Measurements from ENCODE around the gene JPH2.

The JPH2 gene

DNA sequence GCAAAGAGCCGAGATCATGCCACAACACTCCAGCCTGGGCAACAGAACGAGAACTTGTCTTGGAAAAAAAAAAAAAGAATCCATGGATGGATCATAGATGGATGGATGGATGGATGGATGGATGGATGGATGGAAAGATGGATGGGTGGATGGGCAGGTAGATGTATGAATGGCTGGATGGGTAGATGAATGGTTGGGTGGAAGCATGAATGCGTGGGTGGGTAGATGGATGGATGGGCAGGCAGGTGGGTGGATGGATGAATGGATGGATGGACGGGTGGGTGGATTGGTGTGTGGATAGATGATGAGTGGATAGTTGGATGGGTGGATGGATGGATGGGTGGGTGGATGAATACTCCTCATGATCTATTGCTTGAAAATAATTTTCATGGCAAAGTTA, 1.4 kb downstream of the JPH2 start:
- Histone ChIP-seq H3K4me2 (ENCODE audit: insufficient read depth, low read length) (no peak overlapping the region), H3K4me3 (ENCODE audit: low read depth in 1 of 2, low read length in 2 of 2) (no peak overlapping the region)

DNA sequence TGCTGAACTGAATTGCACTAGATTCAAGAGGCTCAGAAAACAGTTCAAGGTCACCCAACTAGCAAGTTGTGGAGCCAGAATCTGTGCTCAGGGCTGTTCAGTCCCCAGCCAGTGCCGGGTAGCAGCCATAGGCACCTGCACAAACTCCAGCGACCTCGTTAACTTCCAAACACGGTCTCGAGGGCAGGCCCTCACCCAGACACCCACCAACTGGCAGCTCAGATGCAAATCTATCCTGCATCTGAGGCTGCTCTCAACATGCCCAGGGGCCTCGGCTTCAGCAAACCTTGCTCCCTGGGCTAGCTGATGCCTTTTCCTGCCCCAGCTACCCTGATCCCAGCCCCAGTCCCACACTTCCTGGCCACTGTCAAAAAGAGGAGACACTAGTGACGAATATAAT, 3.7 kb downstream of the JPH2 start:
- peaks cover 6% of the 10 kb centered on the region; the same call in 1 of the 2 replicates for H4K20me1 ChIP-seq (ENCODE audit: insufficient read depth, low read length)
- no peak overlapping the region for H3K4me3 ChIP-seq (ENCODE audit: low read depth in 1 of 2, low read length in 2 of 2)
- TF ChIP-seq EZH2 (IDR thresholded peaks at IDR 0.05; ENCODE audit: borderline replicate concordance, low read depth, low read length, severe bottlenecking): no peak
- TF ChIP-seq, protein P1, sequence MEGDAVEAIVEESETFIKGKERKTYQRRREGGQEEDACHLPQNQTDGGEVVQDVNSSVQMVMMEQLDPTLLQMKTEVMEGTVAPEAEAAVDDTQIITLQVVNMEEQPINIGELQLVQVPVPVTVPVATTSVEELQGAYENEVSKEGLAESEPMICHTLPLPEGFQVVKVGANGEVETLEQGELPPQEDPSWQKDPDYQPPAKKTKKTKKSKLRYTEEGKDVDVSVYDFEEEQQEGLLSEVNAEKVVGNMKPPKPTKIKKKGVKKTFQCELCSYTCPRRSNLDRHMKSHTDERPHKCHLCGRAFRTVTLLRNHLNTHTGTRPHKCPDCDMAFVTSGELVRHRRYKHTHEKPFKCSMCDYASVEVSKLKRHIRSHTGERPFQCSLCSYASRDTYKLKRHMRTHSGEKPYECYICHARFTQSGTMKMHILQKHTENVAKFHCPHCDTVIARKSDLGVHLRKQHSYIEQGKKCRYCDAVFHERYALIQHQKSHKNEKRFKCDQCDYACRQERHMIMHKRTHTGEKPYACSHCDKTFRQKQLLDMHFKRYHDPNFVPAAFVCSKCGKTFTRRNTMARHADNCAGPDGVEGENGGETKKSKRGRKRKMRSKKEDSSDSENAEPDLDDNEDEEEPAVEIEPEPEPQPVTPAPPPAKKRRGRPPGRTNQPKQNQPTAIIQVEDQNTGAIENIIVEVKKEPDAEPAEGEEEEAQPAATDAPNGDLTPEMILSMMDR (IDR thresholded peaks at IDR 0.05; ENCODE audit: borderline replicate concordance, extremely low read depth, low read length, poor library complexity, severe bottlenecking): no peak
- no peak for ATAC-seq (ENCODE audit: insufficient read depth, low read depth)
- H3K9ac ChIP-seq (ENCODE audit: low read depth, low read length): no peak overlapping the region
- H3K27ac ChIP-seq (ENCODE audit: low read length): no peak overlapping the region
- H3K27me3 ChIP-seq (ENCODE audit: insufficient read depth, low read length, poor library complexity): peaks cover 27% of the 10 kb centered on the region
- no peak overlapping the region for H2AFZ ChIP-seq (ENCODE audit: low read depth, low read length)
- H3K79me2 ChIP-seq (ENCODE audit: insufficient read depth, low read length): no peaks in the 10 kb centered on the region
- H3K4me2 ChIP-seq (ENCODE audit: insufficient read depth, low read length): no peak overlapping the region
- H3K4me1 ChIP-seq (ENCODE audit: insufficient read depth, low read length): no peaks in the 10 kb centered on the region
- H3K36me3 ChIP-seq (ENCODE audit: insufficient read depth, low read length): no peaks in the 10 kb centered on the region
- no peak for DNase-seq
- H3K9me3 ChIP-seq (ENCODE audit: insufficient read depth, low read length, severe bottlenecking): no peaks in the 10 kb centered on the region

More for the DNA sequence above, 1.4 kb downstream of the JPH2 start:
- no peak for DNase-seq
- Histone ChIP-seq H2AFZ (ENCODE audit: low read depth, low read length) (no peak overlapping the region), H3K9ac (ENCODE audit: low read depth, low read length) (no peak overlapping the region), H3K36me3 (ENCODE audit: insufficient read depth, low read length) (no peaks in the 10 kb centered on the region), H4K20me1 (ENCODE audit: insufficient read depth, low read length) (peaks cover 6% of the 10 kb centered on the region; the same call in 1 of the 2 replicates), H3K79me2 (ENCODE audit: insufficient read depth, low read length) (no peaks in the 10 kb centered on the region), H3K27ac (ENCODE audit: low read length) (no peak overlapping the region), H3K27me3 (ENCODE audit: insufficient read depth, low read length, poor library complexity) (peaks cover 27% of the 10 kb centered on the region), H3K4me1 (ENCODE audit: insufficient read depth, low read length) (no peaks in the 10 kb centered on the region), H3K9me3 (ENCODE audit: insufficient read depth, low read length, severe bottlenecking) (no peaks in the 10 kb centered on the region)
- TF ChIP-seq EZH2 (IDR thresholded peaks at IDR 0.05; ENCODE audit: borderline replicate concordance, low read depth, low read length, severe bottlenecking): no peak
- TF ChIP-seq, protein P1 (IDR thresholded peaks at IDR 0.05; ENCODE audit: borderline replicate concordance, extremely low read depth, low read length, poor library complexity, severe bottlenecking): no peak
- ATAC-seq (ENCODE audit: insufficient read depth, low read depth): no peak

DNA sequence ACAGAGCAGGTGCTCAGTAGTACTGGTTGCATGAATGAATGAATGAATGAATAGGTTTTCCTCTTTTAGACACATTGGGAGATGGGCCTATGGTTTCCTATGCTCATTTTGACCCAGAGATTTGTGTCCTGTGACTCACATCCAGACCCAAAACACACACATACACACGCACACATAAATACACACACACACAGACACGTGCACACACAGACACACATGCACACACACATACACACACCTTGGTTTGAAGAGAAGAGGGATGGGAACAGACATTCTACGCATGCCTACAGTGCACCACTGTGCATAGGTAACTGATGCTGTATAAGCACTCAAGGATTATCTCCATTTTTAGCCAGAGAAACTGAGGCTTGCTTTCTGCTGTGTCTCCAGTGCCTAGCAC, 4.1 kb downstream of the JPH2 start:
- H3K4me1 ChIP-seq (ENCODE audit: insufficient read depth, low read length): no peaks in the 10 kb centered on the region

More for the DNA sequence above, 4.1 kb downstream of the JPH2 start:
- Histone ChIP-seq H3K27me3 (ENCODE audit: insufficient read depth, low read length, poor library complexity) (peaks cover 26% of the 10 kb centered on the region), H3K4me3 (ENCODE audit: low read depth in 1 of 2, low read length in 2 of 2) (no peak overlapping the region), H3K27ac (ENCODE audit: low read length) (no peak overlapping the region), H3K36me3 (ENCODE audit: insufficient read depth, low read length) (no peaks in the 10 kb centered on the region), H4K20me1 (ENCODE audit: insufficient read depth, low read length) (peaks cover 6% of the 10 kb centered on the region; the same call in 1 of the 2 replicates), H3K4me2 (ENCODE audit: insufficient read depth, low read length) (no peak overlapping the region), H3K79me2 (ENCODE audit: insufficient read depth, low read length) (no peaks in the 10 kb centered on the region), H3K9me3 (ENCODE audit: insufficient read depth, low read length, severe bottlenecking) (no peaks in the 10 kb centered on the region), H3K9ac (ENCODE audit: low read depth, low read length) (no peak overlapping the region), H2AFZ (ENCODE audit: low read depth, low read length) (no peak overlapping the region)
- DNase-seq: no peak
- TF ChIP-seq EZH2 (IDR thresholded peaks at IDR 0.05; ENCODE audit: borderline replicate concordance, low read depth, low read length, severe bottlenecking): no peak
- TF ChIP-seq, protein P1 (IDR thresholded peaks at IDR 0.05; ENCODE audit: borderline replicate concordance, extremely low read depth, low read length, poor library complexity, severe bottlenecking): no peak
- no peak for ATAC-seq (ENCODE audit: insufficient read depth, low read depth)
